Left ventricle myocardium inferior (tissue), 1 donor: ENCODE measurements around the gene ZDHHC14. TPM values are rescaled to one million over a fixed set of nuclear protein-coding genes. Genes with fewer than 3 reads are reported as not detected.

Experiments used
- DNase-seq: peaks from one replicate; pipeline ENCODE4 v3.0.0-alpha.2; 2020
- H3K27ac ChIP-seq: fragments of 200-600 bp; replicated peaks from 2 replicates; pipeline ENCODE4 v1.8.0; 2021
- H3K27me3 ChIP-seq: fragments of 200-600 bp; 2 replicates; pipeline ENCODE4 v1.8.0; 2021; ENCODE audit warnings: low read depth
- H3K36me3 ChIP-seq: fragments of 200-600 bp; 2 replicates; pipeline ENCODE4 v1.8.0; 2021
- H3K4me1 ChIP-seq: fragments of 200-600 bp; 2 replicates; pipeline ENCODE4 v1.8.0; 2021
- H3K4me3 ChIP-seq: fragments of 200-600 bp; 2 replicates; pipeline ENCODE4 v1.8.0; 2021; ENCODE audit warnings: mild to moderate bottlenecking, moderate library complexity
- H3K9me3 ChIP-seq: fragments of 200-600 bp; replicated peaks from 2 replicates; pipeline ENCODE4 v1.8.0; 2021
- CTCF ChIP-seq: fragments of 200-600 bp; IDR thresholded peaks from 2 replicates; pipeline ENCODE4 v1.8.0; 2021; ENCODE audit warnings: antibody characterized with exemption, mild to moderate bottlenecking, borderline replicate concordance
- intact Hi-C: fragments of 100-400 bp; cut with micrococcal nuclease; formaldehyde crosslinking; loops from one replicate; pipeline ENCODE4 v1.11.0; 2022
- total RNA-seq: library from RNA; stranded (reverse); fragmentation: NEBNext Ultra II Directional; extraction: Animal tissue kit (Norgen Biotek cat#: 25700); gene quantifications from one replicate; pipeline ENCODE4 v1.2.1, GENCODE V29; 2021
- donor health status: DM: no; HTN: yes; CAD: no; lungs with severe emphysema.

The ZDHHC14 gene
- total RNA-seq, 1 donor from 2014 or later, result 10.0 TPM

GRCh38 chr6:157513619-157514485 lies 132.9 kb downstream of the ZDHHC14 start:
- intact Hi-C loops, result no loop called here
- H3K9me3 ChIP-seq, result no peaks in the 10 kb centered on the region
- H3K27ac ChIP-seq, result no peak overlapping the region
- no peak overlapping the region for H3K4me3 ChIP-seq
- no peak for TF ChIP-seq CTCF
- H3K36me3 ChIP-seq, result no peaks in the 10 kb centered on the region
- H3K27me3 ChIP-seq, result no peaks in the 10 kb centered on the region
- peaks cover 8% of the 10 kb centered on the region for H3K4me1 ChIP-seq
- DNase-seq, result no peak

- Histone ChIP-seq H3K27ac (no peak overlapping the region), H3K36me3 (no peaks in the 10 kb centered on the region), H3K9me3 (no peaks in the 10 kb centered on the region), H3K4me1 (peaks cover 17% of the 10 kb centered on the region), H3K27me3 (no peaks in the 10 kb centered on the region), H3K4me3 (no peak overlapping the region)
- DNase-seq, result no peak
- intact Hi-C loops, result no loop called here
- TF ChIP-seq CTCF, result no peak
Observed at GRCh38 chr6:157514659-157515496, 133.9 kb downstream of the ZDHHC14 start.

- H3K4me3 ChIP-seq, result no peak overlapping the region
- no peak for TF ChIP-seq CTCF
- H3K27ac ChIP-seq, result no peak overlapping the region
- no peaks in the 10 kb centered on the region for H3K9me3 ChIP-seq
- no peaks in the 10 kb centered on the region for H3K27me3 ChIP-seq
- DNase-seq, result no peak
- peaks cover 17% of the 10 kb centered on the region for H3K4me1 ChIP-seq
- H3K36me3 ChIP-seq, result no peaks in the 10 kb centered on the region
- intact Hi-C loops, result no loop called here
Observed at GRCh38 chr6:157516319-157517026, 135.5 kb downstream of the ZDHHC14 start.

- Histone ChIP-seq H3K36me3 (no peaks in the 10 kb centered on the region), H3K4me1 (peaks cover 17% of the 10 kb centered on the region), H3K4me3 (no peak overlapping the region), H3K27ac (no peak overlapping the region), H3K9me3 (no peaks in the 10 kb centered on the region), H3K27me3 (no peaks in the 10 kb centered on the region)
- TF ChIP-seq CTCF, result no peak
- intact Hi-C loops, result no loop called here
- no peak for DNase-seq
Observed at GRCh38 chr6:157517601-157518359, 136.8 kb downstream of the ZDHHC14 start.
